ENCODE measurements around the gene TAB2. TPM values are rescaled to one million over a fixed set of nuclear protein-coding genes. Genes with fewer than 3 reads are reported as not detected.
"Not testable (repeated sequence)": the region's sequence is repeated elsewhere in the genome, so short reads cannot be mapped to it uniquely, and the experiment has no call there.

TAB2 gene
- polyA plus RNA-seq, 4 donors = 80.4 to 111 (median 99.3) TPM

DNA sequence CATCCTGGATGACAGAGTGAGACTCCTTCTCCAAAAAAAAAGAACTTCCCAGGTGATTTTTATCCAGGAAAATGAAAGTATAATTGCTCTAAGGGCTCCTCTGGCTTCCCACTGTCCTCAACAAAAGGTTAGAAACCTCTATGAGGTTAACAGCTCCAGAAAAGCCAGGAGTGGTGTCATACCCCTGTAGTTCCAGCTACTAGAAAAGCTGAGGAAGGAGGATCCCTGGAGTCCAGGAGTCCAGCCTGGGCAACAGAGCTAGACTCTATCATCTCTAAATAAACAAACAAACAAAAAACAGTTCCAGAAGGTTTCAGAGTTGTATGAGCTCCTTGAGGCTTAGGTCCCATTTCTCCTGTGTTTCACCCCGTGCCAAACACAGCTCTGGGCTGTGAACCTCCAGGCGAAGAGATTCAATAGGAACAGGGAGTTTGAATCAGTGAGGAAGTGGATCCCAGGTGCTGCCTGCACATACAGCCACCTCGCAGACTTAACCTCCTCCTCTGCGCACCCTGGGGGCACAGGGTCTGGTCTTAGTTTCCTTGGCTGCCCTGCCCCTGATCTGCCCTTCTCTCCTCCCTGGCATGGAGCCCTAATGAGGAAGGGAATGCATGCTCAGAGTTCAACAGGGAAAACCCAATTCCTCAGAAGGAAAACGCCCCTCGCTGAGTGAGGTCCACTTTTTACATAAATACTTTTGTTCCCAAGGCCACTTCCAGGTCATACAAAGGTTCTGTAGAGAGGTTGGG is 136.3 kb downstream of the TAB2 start:
- no peak for DNase-seq (ENCODE audit: low read depth in 4 of 4, low spot score in 3 of 4)

GRCh38 chr6:149454346-149454848 is 136.9 kb downstream of the TAB2 start:
- DNase-seq (ENCODE audit: low read depth in 4 of 4, low spot score in 3 of 4) = peak in 1 of 4 donors; percentile 47

DNA sequence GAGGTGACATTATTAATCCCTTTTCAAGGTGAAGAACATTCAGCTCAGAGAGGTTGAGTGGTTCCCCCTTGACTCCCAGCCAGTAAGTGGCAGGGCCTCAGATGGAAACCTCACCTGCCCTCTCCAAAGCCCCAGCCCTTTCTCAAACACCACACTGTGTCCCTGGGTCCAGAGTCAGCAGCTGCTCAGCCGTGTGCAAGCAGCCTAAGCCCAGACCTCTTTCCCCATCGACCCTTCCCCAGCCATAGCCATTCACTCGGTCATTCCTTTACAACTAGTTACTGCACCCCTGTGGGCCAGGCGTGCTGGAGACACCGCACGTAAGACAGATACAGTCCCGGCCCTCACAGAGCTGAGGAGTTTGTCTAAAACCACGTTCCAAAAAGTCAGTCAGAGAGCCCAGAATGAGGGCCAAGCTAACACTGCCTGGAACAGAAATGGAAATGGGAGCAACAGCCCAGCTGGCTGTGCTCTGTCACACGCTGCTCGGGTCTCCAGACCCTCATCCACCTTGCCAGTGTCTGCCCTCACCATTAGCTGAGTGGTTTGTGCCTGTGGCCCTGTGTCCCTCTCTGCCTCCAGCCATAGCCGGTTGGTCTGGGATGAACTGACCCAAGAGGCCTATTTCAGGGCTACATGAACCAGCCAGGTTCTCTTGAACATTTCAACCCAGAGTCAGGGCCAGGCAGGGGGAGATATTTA is 137.7 kb downstream of the TAB2 start:
- no peak for DNase-seq (ENCODE audit: low read depth in 4 of 4, low spot score in 3 of 4)

DNA sequence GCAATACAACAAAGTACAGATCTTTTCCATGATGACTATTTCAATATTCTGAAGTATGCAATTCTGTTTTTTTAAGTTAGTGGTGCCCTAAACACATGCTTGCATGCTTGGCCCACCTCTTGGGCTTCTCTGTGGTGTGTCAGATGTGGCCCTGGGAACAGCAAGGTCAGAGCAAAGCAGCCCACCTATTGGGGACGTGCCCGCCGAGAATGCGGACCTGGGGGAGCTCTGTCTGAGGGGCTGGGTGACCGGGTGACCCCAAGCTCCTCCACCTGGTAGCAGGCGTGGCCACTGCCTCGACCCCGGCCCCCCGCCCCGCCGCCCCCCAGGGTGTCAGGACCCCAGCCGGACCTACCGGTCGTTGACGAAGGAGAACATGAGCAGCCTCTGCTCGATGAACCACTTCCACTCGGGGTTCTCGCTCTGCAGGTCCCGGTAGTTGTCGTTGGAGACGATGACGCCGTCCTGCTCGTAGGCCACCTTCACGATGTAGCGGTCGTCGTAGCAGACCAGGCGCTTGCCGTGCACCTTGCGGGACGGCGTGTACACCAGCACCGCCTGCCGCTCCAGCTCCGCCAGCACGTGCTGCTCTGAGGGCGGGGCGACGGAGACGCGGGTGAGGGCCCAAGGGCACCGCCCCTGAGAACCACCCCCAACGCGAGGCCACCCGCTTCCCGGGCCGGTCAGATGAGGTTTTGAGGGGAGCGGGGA is 139.0 kb downstream of the TAB2 start:
- DNase-seq (ENCODE audit: low read depth in 4 of 4, low spot score in 3 of 4) = no peak

- DNase-seq (ENCODE audit: low read depth in 4 of 4, low spot score in 3 of 4) = no peak
Measured at GRCh38 chr6:149457316-149457884, 139.9 kb downstream of the TAB2 start.

GRCh38 chr6:149458196-149458595 is 140.7 kb downstream of the TAB2 start:
- no peak for DNase-seq (ENCODE audit: low read depth in 4 of 4, low spot score in 3 of 4)

DNA sequence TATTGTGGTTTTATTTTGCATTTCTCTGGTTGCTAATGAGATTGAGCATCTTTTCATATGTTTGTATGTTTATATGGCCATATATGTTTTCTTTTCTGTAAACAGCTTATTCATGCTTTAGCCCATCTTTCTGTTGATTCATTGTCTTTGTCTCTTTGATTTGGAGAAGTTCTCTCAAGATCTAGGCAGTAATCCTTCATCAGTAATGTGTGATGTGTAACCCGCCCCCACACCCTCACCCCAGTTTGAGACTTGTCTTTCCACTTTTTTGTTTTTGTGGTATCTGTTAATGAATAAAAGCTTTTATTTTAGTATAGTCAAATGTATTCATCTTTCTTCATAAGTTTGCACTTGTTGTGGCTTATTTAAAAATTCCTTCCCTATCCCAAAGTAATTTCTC is 141.3 kb downstream of the TAB2 start:
- no peak for DNase-seq (ENCODE audit: low read depth in 4 of 4, low spot score in 3 of 4)

- DNase-seq (ENCODE audit: low read depth in 4 of 4, low spot score in 3 of 4) = no peak
Measured at GRCh38 chr6:149459761-149460160, 142.2 kb downstream of the TAB2 start.

DNA sequence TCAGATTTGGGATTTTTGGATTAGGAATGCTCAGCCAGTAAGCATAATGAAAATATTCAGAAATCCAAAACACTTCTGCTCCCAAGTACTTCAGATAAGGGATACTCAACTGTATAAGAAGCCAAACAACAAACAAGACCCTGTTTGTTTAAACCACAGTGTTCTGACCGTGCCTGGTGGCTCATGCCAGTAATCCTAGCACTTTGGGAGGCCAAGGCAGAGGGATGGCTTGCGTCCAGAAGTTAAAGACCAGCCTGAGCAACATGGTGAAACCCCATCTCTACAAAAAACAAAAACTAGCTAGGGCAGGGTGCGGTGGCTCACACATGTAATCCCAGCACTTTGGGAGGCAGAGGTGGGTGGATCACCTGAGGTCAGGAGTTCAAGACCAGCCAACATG is 142.7 kb downstream of the TAB2 start:
- DNase-seq (ENCODE audit: low read depth in 4 of 4, low spot score in 3 of 4) = not testable (repeated sequence)

Other genes with a start within 250 kb of the TAB2 start
- gene SUMO4, start 82.5 kb downstream of the TAB2 start, polyA plus RNA-seq (ENCODE audit: insufficient read length in 4 of 4) = 1 to 10 TPM in 1 of 4 donors, under 1 TPM in 3; 0.75 to 1.6 (median 0.85) TPM
- under 1 TPM; 0.20 to 0.55 (median 0.25) TPM for gene ZC3H12D, start 167.3 kb downstream of the TAB2 start, polyA plus RNA-seq (ENCODE audit: insufficient read length in 4 of 4)
- gene PPIL4, start 228.3 kb downstream of the TAB2 start, polyA plus RNA-seq (ENCODE audit: insufficient read length in 4 of 4) = 10 to 100 TPM; 50.0 to 72.2 (median 60.7) TPM
- 10 to 100 TPM; 80.7 to 97.7 (median 89.9) TPM for gene GINM1, start 248.7 kb downstream of the TAB2 start, polyA plus RNA-seq (ENCODE audit: insufficient read length in 4 of 4)

Measured in left renal pelvis (tissue), 4 donors.